ENCODE measurements around the gene COL12A1. TPM values are rescaled to one million over a fixed set of nuclear protein-coding genes. Genes with fewer than 3 reads are reported as not detected.

COL12A1 gene
- total RNA-seq, 1 experiment from 2014 or later, result 12.5 TPM

DNA sequence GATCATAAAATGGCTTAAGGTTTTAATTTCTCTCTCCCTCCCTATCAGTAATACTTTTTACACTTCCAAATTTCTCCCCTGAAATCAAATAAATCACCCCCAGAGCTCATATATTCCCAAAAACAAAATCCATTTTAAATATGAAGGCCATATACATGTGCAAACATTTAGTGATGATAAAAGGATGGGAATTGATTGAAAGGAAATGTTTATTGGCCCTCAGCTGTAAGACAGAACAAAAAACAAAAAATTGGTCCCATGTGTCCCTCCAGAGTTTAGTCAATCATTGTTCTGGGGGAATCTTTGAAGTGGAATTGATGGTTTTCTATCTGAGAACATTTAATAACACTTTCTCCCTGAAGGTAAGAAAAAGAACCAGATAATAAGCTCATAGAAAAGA, 91.7 kb downstream of the COL12A1 start:
- no peak for DNase-seq
- Histone ChIP-seq H3K4me3 (no peak overlapping the region), H3K36me3 (ENCODE audit: low read depth) (0 out of 2 replicates have a peak, but pooled peaks cover 7% of the 10 kb centered on the region), H3K4me1 (replicated peaks; ENCODE audit: insufficient read depth) (0 out of 2 replicates have a peak, but pooled peaks cover 4% of the 10 kb centered on the region), H3K27me3 (ENCODE audit: insufficient read depth, low read depth) (no peaks in the 10 kb centered on the region), H3K9me3 (ENCODE audit: insufficient read depth, low read depth) (no peaks in the 10 kb centered on the region), H3K9me2 (ENCODE audit: insufficient read depth) (peaks cover 4% of the 10 kb centered on the region; the same call in 1 of the 2 replicates), H2AFZ (no peak overlapping the region), H3K4me2 (no peak overlapping the region), H4K20me1 (ENCODE audit: insufficient read depth) (no peaks in the 10 kb centered on the region), H3F3A (ENCODE audit: insufficient read depth, low read depth) (peaks cover 4% of the 10 kb centered on the region; the same call in 1 of the 2 replicates), H3K79me2 (ENCODE audit: low read depth) (no peaks in the 10 kb centered on the region), H3K27ac (no peak overlapping the region)
- no TSS peak for BruUV-seq (replicated peaks)
- ChIA-PET CTCF (no interaction called here), POLR2A (ENCODE audit: unreplicated experiment) (interaction anchor here (0.6 kb wide), 1 partner anchor 18 kb away, joined by 3 read pairs; no protein-coding TSS in a partner anchor)
- TF ChIP-seq CTCF (conservative IDR thresholded peaks at IDR 0.05) (no peak), EZH2 (IDR thresholded peaks at IDR 0.05; ENCODE audit: low read depth) (no peak)
- intact Hi-C loops (cut with micrococcal nuclease; ENCODE audit: unreplicated experiment), result no loop called here

DNA sequence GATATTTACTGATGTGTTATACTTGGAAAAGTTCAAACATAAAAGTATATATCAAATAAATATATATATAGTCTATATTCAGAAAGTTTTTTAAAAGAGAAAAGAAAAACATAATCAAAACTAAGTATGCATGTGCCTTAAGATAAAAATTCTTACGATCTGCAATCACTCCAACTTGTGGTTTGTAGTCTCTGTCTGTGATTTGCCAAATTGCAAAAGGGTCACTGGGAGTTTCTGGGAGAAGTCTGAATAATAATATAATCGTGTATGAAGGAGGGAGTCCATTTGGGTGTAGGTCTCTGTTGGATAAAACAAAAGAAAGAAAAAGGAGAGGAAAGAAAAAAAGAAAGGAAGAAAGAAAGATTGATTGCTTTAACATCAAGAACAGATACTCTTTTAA, 92.4 kb downstream of the COL12A1 start:
- no peak for DNase-seq
- 0 out of 2 replicates have a peak, but pooled peaks cover 7% of the 10 kb centered on the region for H3K36me3 ChIP-seq (ENCODE audit: low read depth)
- H2AFZ ChIP-seq, result no peak overlapping the region
- H3K4me1 ChIP-seq (replicated peaks; ENCODE audit: insufficient read depth), result no peaks in the 10 kb centered on the region
- H4K20me1 ChIP-seq (ENCODE audit: insufficient read depth), result no peaks in the 10 kb centered on the region
- BruUV-seq (replicated peaks), result no TSS peak
- H3K4me2 ChIP-seq, result no peak overlapping the region
- H3K27me3 ChIP-seq (ENCODE audit: insufficient read depth, low read depth), result no peaks in the 10 kb centered on the region
- H3K79me2 ChIP-seq (ENCODE audit: low read depth), result no peaks in the 10 kb centered on the region
- H3K9me3 ChIP-seq (ENCODE audit: insufficient read depth, low read depth), result no peaks in the 10 kb centered on the region
- H3K9me2 ChIP-seq (ENCODE audit: insufficient read depth), result peaks cover 4% of the 10 kb centered on the region; the same call in 1 of the 2 replicates
- ChIA-PET CTCF (no interaction called here), POLR2A (ENCODE audit: unreplicated experiment) (interaction anchor here (0.6 kb wide), 1 partner anchor 18 kb away, joined by 3 read pairs; no protein-coding TSS in a partner anchor)
- no peak overlapping the region for H3K27ac ChIP-seq
- intact Hi-C loops (cut with micrococcal nuclease; ENCODE audit: unreplicated experiment), result no loop called here
- no peaks in the 10 kb centered on the region for H3F3A ChIP-seq (ENCODE audit: insufficient read depth, low read depth)
- no peak overlapping the region for H3K4me3 ChIP-seq
- TF ChIP-seq CTCF (conservative IDR thresholded peaks at IDR 0.05) (no peak), EZH2 (IDR thresholded peaks at IDR 0.05; ENCODE audit: low read depth) (no peak)

GRCh38 chr6:75109765-75110164, 96.1 kb downstream of the COL12A1 start:
- intact Hi-C loops (cut with micrococcal nuclease; ENCODE audit: unreplicated experiment), result loop anchor here (10.0 kb wide), 1 partner anchor 415 kb away; no protein-coding TSS in a partner anchor
- ChIA-PET CTCF (no interaction called here), POLR2A (ENCODE audit: unreplicated experiment) (no interaction called here)
- Histone ChIP-seq H3K79me2 (ENCODE audit: low read depth) (no peaks in the 10 kb centered on the region), H2AFZ (no peak overlapping the region), H3K4me2 (no peak overlapping the region), H3K4me3 (no peak overlapping the region), H4K20me1 (ENCODE audit: insufficient read depth) (no peaks in the 10 kb centered on the region), H3K27ac (no peak overlapping the region), H3F3A (ENCODE audit: insufficient read depth, low read depth) (peaks cover 2% of the 10 kb centered on the region; the same call in 1 of the 2 replicates), H3K9me2 (ENCODE audit: insufficient read depth) (0 out of 2 replicates have a peak, but pooled peaks cover 4% of the 10 kb centered on the region), H3K27me3 (ENCODE audit: insufficient read depth, low read depth) (no peaks in the 10 kb centered on the region), H3K36me3 (ENCODE audit: low read depth) (no peaks in the 10 kb centered on the region), H3K9me3 (ENCODE audit: insufficient read depth, low read depth) (no peaks in the 10 kb centered on the region), H3K4me1 (replicated peaks; ENCODE audit: insufficient read depth) (peaks cover 4% of the 10 kb centered on the region)
- TF ChIP-seq CTCF (conservative IDR thresholded peaks at IDR 0.05), result no peak
- TF ChIP-seq EZH2 (IDR thresholded peaks at IDR 0.05; ENCODE audit: low read depth), result no peak
- BruUV-seq (replicated peaks), result no TSS peak
- DNase-seq, result no peak
